ENCODE results near the gene RUSF1.

Gene RUSF1

DNA sequence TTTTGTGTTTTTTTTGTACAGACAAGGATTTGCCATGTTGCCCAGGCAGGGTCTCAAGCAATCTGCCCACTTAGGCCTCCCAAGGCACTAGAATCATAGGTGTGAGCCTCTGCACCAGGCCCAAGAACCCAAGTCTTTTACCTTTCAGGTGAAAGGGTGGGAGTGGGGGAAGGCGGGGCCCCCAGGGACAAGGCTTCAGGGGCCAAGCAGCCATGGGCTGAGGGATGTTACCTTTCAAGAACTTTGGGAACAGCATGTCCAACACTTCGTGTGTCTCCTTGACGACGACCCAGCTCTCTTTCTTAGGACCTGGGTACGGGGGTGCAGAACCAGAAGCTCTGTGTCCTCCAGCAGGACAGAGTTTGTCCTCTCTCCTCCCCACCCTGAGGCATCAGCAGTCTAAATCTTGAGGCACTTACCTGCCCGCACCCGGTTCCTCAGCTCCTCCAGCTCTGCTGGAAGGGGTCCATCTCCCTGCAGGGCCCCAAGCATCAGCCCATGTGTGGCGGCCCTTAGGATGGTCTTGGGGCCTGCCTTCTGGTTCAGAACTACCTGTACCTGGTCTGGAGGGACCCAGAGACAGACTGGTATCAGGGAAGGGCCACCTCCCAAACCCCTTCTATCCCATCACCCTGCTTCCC lies 16.3 kb downstream of the RUSF1 start:
- no peak overlapping the region for H3K4me3 ChIP-seq (ENCODE audit: low read depth, low read length)
- TF ChIP-seq, protein P1, sequence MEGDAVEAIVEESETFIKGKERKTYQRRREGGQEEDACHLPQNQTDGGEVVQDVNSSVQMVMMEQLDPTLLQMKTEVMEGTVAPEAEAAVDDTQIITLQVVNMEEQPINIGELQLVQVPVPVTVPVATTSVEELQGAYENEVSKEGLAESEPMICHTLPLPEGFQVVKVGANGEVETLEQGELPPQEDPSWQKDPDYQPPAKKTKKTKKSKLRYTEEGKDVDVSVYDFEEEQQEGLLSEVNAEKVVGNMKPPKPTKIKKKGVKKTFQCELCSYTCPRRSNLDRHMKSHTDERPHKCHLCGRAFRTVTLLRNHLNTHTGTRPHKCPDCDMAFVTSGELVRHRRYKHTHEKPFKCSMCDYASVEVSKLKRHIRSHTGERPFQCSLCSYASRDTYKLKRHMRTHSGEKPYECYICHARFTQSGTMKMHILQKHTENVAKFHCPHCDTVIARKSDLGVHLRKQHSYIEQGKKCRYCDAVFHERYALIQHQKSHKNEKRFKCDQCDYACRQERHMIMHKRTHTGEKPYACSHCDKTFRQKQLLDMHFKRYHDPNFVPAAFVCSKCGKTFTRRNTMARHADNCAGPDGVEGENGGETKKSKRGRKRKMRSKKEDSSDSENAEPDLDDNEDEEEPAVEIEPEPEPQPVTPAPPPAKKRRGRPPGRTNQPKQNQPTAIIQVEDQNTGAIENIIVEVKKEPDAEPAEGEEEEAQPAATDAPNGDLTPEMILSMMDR (IDR thresholded peaks at IDR 0.05; ENCODE audit: low read depth, low read length, missing control alignments): no peak
- DNase-seq (ENCODE audit: low read depth): no peak

DNA sequence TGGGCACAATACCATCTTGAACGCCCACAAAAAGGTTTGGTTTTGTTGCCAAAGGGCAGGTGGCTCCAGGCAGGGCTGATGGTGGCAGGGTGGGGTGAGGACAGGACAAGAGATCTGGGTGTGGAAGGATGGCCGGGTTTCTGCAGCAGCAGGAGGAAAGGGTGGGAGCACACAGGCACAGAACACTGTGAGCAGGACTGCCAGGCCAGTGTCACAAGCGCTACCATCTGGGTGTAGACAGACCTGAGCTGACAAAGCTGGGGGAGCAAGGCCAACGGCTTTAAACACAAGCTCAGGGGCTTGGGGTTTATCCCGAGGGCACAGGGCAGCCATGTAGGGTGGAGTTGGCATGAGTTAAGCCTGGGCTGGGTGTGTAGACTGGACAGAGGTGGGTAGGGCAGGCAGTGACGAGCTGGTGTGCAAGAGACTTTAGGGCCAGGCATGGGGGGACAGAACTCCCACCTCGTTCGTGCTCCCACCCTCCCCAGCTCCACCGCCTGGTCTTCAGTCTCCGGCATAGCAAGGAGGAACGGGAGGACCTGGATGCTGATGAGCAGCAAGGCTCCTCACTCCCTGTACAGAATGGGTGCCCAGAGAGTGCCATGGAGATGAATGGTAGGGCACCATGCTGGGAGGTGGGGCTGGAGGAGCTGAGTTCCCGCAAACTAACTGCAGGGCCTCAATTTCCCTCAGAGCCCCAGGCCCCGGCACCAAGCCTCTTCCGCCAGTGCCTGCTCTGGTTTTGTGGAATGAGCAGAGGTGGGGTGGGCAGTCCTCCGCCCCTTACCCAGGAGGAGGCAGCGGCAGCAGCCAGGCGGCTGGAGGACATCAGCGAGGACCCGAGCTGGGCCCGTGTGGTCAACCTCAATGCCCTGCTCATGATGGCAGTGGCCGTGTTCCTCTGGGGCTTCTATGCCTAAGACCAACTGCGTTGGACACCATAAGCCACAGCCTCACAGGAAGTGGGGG lies 18.3 kb downstream of the RUSF1 start:
- TF ChIP-seq, protein P1 (IDR thresholded peaks at IDR 0.05; ENCODE audit: low read depth, low read length, missing control alignments): no peak
- H3K4me3 ChIP-seq (ENCODE audit: low read depth, low read length): no peak overlapping the region
- no peak for DNase-seq (ENCODE audit: low read depth)

DNA sequence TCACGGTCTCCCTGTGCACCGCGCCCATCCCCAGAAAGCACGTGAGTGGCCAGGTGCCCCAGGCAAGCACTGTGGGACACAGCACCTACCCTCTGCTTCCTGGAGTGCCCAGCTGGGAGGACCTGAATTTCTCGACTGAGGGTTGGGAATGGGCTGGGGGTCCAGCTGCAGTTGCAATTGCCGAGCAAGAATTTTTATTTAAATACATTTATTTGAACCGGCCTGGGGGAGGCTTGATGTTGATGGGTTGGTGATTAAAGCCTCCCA lies 19.0 kb downstream of the RUSF1 start:
- DNase-seq (ENCODE audit: low read depth): no peak
- H3K4me3 ChIP-seq (ENCODE audit: low read depth, low read length): no peak overlapping the region
- TF ChIP-seq, protein P1 (IDR thresholded peaks at IDR 0.05; ENCODE audit: low read depth, low read length, missing control alignments): no peak

DNA sequence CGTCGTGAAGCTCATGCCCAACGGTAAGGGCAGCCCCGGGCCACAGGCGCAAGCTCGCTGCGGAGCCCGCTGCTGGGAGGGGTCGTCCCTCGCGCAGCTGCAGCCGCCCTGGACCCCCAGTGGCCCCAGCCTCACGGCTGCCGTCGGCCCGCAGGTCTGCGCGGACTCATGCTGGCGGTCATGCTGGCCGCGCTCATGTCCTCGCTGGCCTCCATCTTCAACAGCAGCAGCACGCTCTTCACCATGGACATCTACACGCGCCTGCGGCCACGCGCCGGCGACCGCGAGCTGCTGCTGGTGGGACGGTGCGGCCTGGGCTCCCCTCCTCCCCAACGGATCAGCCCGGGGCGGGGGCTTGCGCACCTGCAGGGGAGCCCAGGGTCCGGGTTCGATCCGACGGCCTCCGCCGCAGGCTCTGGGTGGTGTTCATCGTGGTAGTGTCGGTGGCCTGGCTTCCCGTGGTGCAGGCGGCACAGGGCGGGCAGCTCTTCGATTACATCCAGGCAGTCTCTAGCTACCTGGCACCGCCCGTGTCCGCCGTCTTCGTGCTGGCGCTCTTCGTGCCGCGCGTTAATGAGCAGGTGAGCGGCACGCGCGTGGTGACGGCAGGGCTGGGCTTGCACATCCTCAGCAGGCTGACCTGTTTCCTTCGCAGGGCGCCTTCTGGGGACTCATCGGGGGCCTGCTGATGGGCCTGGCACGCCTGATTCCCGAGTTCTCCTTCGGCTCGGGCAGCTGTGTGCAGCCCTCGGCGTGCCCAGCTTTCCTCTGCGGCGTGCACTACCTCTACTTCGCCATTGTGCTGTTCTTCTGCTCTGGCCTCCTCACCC lies 19.5 kb downstream of the RUSF1 start:
- TF ChIP-seq, protein P1 (IDR thresholded peaks at IDR 0.05; ENCODE audit: low read depth, low read length, missing control alignments): no peak
- no peak for DNase-seq (ENCODE audit: low read depth)
- no peak overlapping the region for H3K4me3 ChIP-seq (ENCODE audit: low read depth, low read length)

DNA sequence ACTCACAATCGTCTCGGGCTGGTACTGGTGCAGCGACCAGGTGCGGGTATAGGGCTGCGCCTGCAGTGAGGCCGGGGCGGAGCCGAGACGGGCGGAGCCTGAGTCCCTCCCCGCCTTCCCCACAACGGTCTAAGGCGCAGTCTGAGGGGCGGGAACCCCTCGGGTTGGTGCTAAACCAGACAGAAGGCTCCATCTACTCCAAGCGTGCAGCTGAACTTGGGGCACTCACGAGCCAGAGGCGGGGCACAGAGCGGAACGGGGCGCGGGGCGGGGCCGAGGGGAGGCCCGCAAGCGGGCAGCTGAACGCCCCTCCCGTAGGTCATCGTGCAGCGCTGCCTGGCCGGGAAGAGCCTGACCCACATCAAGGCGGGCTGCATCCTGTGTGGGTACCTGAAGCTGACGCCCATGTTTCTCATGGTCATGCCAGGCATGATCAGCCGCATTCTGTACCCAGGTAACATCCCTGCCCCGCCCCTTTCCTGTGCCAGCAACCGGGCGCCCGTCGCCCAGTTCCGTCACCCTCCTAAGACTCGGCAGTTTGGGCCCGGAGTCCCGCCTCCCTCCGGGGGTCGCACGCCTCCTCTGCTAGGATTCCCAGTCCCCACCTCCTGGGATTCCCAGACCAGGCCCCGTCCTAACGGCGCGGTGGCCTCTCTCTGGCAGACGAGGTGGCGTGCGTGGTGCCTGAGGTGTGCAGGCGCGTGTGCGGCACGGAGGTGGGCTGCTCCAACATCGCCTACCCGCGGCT lies 20.3 kb downstream of the RUSF1 start:
- H3K4me3 ChIP-seq (ENCODE audit: low read depth, low read length): peak overlapping the region; percentile 34
- TF ChIP-seq, protein P1 (IDR thresholded peaks at IDR 0.05; ENCODE audit: low read depth, low read length, missing control alignments): no peak
- no peak for DNase-seq (ENCODE audit: low read depth)

DNA sequence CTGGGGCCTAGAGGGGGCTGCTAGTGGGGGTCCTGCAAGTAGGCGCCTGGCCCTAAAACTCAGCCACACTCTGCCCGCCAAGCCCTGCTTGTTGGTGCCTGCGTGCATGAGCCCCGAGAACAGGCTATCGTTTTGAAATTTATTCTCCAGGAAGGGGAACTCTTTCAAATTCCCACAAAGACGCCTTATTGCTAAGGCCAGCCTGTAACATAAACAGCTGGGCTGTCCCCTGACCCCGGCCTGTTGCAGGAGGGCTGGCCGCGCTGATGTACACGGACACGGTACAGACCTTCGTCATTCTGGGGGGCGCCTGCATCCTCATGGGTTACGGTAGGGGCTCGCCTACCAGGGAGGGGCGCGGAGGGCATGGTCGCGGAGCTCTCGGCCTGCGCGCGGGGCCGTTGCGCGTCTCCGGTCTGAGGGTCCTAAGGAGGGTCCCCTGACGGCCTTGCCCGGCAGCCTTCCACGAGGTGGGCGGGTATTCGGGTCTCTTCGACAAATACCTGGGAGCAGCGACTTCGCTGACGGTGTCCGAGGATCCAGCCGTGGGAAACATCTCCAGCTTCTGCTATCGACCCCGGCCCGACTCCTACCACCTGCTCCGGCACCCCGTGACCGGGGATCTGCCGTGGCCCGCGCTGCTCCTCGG lies 21.0 kb downstream of the RUSF1 start:
- TF ChIP-seq, protein P1 (IDR thresholded peaks at IDR 0.05; ENCODE audit: low read depth, low read length, missing control alignments): no peak
- peak overlapping the region; percentile 34 for H3K4me3 ChIP-seq (ENCODE audit: low read depth, low read length)
- DNase-seq (ENCODE audit: low read depth): no peak

Data from GM12864 (cell line).